ENCODE results near the gene PLSCR2.

- TF ChIP-seq USF1 (CRISPR knock-in tag; IDR thresholded peaks at IDR 0.05) (no peak), CHD2 (IDR thresholded peaks at IDR 0.05; ENCODE audit: low read depth, low read length) (no peak), ZNF785 (CRISPR knock-in tag; IDR thresholded peaks at IDR 0.05) (no peak), CTCF (IDR thresholded peaks at IDR 0.05 in 2 of 3, conservative IDR thresholded peaks at IDR 0.05 in 1 of 3; ENCODE audit: insufficient read depth in 2 of 3, low read depth in 1 of 3, low read length in 3 of 3) (no peak), ZNF592 (IDR thresholded peaks at IDR 0.05) (no peak), ZNF699 (CRISPR knock-in tag; IDR thresholded peaks at IDR 0.05; ENCODE audit: insufficient replicate concordance) (no peak)
These were observed 3.5 kb downstream of the PLSCR2 start for GRCh38 chr3:146465693-146466465.
